T47D (cell line): ENCODE results near the gene LIMS2.

Experiments used
- DNase-seq, 2 experiments: peaks; one replicate each; pipeline versions ENCODE4 v3.0.0 to v3.0.0-alpha.2; 2011 to 2012; ENCODE audit warnings: low read depth in 1 of 2, low spot score in 1 of 2
- JUND ChIP-seq: IDR thresholded peaks from 2 replicates; pipeline ENCODE4 v1.6.1; 2012; ENCODE audit warnings: low read depth
- in situ Hi-C: cut with HindIII; loops from 2 replicates; pipeline ENCODE4 v1.10.0; 2016; ENCODE audit warnings: low sequenced_read_pairs, low pct_unique_long_range_greater_than_20kb

Gene LIMS2

DNA sequence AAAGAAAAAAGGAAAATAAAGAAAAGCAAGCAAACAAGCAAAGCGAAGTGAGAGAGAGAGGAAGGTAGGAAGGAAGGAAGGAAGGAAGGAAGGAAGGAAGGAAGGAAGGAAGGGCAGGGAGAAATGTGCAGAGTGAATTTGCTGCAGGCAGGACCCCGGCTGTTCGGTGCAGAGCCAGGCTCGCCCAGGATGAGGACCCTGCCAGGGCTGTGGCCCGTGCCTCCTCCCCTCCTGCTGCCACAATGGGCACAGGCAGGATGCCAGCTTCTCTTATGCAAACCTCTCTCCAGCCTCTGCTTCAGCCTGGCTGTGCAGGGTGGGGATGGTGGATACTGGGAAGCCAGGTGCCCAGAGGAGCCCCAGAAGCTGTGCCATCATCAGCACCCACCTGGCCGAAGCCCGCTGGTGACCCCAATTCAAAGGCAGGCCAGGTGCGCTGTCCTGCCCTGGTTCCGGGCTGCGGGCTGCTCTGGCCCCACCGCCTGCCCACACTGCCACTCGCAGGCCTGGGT, 26.2 kb downstream of the LIMS2 start:
- in situ Hi-C loops: no loop called here
- DNase-seq: no peak
- TF ChIP-seq JUND: no peak

DNA sequence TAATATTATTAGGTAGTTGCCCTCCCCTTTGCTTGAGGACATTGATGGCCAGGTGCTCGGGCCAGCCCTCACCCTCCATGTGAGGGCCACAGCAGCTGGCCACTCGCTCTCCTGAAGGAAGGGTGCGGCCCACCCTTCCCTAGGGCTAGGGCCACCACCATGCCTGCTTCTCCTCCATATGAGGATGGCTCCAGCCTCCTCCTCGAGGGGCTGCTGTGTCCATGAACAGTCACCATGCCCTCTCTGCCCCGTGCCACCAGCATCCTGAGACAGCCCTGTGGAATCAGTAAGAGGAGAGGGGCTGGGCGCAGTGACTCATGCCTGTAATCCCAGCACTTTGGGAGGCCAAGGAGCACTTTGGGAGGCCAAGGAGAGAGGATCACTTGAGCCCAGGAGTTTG, 27.0 kb downstream of the LIMS2 start:
- in situ Hi-C loops: no loop called here
- TF ChIP-seq JUND: no peak
- DNase-seq: no peak

DNA sequence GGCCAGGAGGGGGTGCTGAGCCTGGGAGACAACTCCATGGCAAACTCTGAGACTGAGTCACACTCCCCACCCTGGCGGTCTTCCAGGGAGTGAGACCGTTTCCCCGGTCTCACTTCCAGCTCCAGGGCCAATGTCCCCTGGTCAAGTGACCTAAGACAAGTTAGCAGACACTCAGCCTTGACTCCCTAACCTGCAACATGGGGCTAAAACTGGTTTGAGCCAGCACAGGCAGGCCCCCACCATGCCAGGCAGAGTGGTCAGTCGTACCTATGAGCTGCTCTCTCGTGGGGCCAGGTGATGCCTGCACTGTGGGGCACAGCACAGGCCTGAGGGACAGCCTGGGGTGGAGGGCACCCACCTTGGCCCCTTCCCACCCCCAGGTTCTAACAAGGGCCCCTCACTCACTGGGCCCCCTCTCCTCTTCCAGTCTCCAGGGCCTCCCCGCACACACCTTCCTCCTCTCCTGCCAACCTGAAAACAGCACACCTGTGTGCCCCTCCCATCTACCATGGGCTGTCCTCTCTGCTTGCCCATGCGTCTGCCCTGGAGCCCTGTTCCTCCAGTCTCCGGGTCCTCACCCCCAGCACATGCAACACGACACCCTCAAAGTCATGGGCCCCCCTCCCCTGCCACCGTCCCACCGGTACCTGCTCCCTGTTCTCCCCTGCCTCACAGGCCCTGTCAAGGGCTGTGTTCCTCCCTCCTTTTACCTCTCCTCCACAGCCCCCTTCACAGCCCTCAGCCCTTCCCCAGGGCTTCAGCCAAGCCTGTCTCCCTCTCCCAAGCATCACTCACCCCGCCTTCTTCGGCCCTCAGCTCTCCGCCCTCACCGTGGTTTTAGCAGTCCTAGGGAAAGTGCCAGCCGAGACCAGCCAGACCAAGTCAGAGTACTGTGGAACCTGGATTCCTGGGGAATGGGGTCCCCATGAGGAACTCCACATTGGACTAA, 27.8 kb downstream of the LIMS2 start:
- no peak for DNase-seq
- in situ Hi-C loops: no loop called here
- TF ChIP-seq JUND: no peak

DNA sequence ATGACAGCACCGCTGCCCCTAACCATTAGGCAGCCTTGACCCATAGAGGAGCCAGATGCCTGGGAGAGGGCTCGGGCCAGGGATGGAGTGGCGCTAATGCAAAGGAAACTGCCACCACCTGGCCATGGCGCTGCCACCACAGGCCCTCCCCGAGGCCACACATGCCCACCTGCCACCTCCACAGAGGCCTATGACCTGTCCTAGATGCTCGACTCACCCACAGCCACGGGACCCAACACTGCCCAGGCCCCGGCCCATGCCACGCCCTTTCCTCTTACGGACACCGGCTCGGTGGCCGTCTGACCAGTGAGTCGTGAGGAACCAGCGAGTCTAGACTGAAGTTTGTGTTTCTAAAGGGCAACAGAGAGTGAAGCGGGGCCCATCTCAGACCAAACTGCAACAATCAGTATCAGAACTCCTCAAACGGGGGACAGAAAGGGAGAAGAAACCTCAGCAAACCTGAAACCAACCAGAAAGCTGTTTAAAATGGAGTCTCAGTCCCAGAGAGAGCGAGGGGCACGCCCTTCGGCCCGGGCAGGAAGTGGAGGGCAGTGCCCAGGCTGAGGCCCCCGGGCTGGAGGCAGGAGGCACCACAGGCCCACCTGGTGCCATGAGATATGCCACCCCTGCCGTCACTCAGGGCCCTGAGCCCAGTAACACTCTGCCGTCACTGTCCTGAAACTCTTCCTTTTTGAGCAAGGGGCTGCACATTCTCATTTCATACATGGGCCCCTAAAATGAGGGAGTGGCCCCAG, 28.7 kb downstream of the LIMS2 start:
- DNase-seq: no peak
- in situ Hi-C loops: no loop called here
- TF ChIP-seq JUND: no peak

DNA sequence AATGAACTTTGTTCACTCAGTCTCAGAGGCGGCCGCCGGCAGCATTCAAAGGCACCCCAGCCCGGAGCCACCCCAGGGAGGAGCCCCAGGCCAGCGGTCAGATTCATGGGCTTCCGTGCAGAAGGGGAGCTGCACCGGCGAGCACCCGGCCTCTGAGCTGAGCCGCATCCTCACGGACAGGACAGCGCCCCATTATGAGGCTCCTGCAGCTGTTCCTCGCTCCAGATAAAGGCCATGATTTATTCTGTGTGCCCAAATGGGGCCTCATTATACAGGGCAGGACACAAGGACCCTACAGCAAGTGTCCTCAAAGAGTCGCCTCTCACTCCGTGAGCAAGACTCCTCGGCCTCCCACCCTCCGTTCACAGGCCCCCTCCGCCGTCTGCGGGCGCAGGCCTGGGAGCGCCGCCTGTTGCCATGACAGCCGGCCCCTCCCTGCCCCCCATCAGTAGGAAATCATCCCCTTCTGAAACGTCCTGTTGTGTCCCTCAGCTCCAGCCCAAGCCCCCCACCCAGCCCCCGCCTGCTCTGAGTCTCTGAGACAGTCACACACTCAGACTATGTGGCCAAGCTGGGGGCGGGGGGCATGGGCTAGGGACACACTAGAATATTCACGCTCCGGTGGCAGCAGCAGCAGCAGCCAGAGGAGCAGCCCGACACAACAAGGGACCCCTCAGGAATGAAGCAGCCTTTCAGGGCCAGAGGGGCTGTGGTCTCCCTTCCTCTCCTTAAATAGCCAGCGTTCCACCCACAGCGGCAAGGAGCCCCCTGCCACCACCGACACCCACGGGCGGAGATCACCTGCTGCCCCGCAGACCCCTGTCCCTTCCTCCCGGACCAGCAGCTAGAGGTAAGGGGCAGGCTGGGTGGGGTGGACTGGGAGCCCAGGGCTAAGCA, 29.7 kb downstream of the LIMS2 start, which contains the start of gene GPR17:
TSS of gene GPR17 (plus strand) at position 759 of the 897 bp plus-strand sequence. CDS start 4,583 bp downstream, outside the sequence.
- in situ Hi-C loops: no loop called here
- TF ChIP-seq JUND: no peak

DNA sequence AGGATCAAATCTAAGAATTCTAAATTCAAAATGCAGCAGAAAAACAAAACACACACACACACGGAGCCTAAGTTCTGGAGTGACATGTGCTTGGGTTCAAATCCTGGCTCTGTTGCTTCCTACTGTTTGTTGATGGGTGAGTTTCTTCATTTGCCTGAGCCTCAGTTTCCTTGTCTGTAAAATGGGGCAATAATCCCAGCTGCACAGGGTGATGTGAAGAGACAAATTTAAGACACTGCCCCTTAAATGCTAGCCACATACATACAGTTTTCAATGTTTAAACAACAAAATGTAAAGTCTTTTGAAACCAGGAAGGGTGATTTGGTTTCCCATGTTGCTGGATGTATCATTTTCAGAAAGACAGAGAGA, 30.3 kb downstream of the LIMS2 start:
- no peak for TF ChIP-seq JUND
- DNase-seq: no peak
- in situ Hi-C loops: no loop called here

More for the DNA sequence above, 29.7 kb downstream of the LIMS2 start, which contains the start of gene GPR17:
- DNase-seq: no peak

DNA sequence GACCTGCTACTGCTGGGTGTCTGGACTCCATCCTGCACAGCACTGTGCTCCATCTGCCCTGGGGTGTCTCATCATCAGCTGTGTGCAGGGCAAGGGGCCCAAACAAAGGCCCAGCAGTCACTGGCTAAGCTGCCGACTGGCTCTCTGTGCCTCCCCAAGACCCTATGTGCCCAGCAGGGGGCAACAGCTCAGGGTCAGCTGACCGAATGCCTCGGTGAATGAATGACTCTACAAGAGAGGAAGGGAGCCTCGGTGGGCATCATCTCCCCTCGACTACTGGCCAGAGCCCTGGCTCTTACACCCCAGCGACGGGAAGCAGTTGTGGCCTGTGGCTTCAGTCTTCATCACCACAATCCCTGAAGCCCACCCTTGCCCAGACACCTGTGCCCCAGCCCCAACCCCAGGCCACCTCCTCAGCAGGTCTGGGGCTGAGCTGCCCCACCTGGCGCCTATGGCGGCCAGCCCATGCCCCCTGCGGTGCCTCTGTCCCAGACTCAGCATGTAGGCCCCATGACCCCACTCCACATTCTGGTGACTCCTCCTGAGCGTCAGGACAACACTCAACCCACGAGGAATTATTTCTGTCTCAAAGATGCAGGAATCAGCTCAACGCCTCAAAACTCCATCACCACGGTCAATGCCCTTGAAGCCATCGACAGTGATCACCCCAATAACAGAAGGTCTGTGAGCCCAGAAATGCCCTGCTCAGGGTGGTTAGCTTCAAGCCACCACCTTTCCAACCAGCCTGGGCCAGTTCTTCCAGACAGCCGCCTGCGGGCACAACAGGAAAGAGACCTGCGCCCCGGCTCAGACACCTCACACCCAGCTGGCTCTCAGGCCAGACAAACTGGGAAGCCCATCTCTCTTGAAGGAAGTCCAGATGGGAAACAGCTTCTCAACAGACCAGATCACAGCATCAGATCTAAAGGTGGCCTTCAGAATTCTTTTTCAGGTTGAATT, 31.0 kb downstream of the LIMS2 start:
- in situ Hi-C loops: no loop called here
- no peak for TF ChIP-seq JUND
- DNase-seq: peak in 1 of 2 experiments; percentile 9

DNA sequence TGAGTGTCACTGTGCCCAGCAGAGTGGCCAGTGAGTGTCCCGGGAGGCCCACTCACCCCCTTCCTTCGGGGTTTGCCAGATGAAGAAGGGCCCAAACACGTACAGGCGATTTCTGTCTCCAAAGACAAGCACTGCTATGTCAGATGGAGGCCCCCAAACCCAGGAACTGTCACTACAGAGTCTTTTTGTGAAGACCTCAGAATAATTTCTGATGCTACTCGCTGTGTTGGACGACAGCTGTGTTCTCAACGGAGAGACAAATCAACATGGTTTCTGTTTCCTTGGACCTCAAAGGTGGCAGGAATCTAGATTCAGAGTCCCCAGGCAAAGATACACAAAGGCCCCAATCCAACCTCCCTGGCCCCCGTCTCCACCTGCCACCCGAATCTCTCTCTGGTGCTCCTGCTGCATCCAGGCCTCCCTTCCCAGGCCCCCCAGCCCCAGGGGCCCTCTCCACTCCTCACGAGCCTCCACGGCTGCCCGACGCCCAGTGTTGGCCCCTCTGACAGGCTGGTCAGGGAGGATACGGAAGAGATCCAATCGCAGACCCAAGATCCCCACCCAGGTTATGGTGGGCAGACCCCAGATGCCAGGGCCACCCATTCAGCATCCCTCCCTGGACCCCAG, 31.8 kb downstream of the LIMS2 start:
- TF ChIP-seq JUND: no peak
- DNase-seq: no peak
- in situ Hi-C loops: no loop called here

DNA sequence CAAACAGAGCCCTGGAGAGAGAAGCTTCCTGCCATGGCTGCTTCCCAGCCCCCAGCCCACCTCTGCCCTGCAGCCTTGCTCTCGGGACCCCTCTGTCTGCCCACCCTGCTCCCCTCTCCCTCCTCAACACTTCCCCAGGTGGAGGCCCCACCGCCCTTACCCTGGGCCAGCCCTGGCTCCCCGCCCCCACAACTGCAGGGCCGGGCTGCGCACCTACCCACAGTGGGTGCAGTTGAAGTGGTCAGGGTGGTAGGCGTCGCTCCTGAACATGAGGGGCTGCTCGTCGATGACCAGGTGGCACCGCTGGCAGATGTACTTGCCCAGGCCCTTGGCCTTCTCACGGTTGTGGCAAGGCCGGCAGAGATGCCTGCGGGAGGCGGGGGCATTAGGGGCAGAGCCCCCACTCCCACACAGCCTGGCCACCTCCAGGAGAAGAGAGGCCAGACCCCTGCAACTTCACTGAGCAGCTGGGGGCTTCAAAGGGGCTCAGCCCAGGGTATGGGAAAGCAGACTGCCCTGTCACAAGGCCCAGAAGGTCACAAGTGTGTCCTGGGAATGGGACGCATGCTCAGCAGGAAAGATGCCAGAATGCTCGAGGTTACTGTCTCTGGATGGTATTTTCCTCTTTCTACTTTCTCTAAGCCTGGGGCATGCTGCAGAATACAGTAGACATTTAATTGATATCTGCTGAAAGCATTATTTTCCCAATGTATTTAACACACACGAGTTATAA, 32.5 kb downstream of the LIMS2 start:
- no peak for TF ChIP-seq JUND
- in situ Hi-C loops: no loop called here
- DNase-seq: no peak

DNA sequence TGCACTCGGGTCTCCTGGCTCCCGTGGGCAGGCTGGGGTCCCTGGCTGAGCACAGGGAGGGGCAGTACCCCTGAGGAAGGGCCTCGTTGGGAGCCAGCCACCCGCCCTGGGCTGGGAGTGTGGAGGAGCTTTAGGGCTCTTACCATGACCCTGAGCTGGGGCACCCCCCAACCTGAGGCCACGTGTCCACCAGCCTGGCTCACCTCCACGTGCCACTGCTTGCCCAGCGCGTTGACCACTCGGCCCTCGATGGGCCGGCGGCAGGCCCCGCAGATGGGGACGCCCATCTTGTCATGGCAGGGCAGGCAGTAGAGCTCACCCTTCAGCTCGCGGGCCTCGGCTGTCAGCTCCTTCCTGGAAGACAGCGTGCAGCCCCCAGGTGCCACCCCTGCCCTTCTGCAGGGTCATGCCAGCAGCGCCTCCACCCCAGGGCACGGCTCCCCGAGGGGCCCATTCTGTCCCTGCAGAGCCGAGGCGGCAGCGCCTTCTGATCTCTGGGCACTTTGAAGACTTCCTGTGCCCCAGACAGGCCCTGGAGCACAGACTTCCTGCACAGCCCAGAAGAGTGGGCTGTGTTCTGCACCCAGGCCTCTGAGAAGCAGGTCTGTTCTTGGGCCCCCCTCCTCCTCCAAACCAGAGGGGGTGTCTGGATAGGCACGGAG, 33.4 kb downstream of the LIMS2 start:
- TF ChIP-seq JUND: no peak
- in situ Hi-C loops: no loop called here
- no peak for DNase-seq
